ENCODE results near the gene SYNE2.

DNA sequence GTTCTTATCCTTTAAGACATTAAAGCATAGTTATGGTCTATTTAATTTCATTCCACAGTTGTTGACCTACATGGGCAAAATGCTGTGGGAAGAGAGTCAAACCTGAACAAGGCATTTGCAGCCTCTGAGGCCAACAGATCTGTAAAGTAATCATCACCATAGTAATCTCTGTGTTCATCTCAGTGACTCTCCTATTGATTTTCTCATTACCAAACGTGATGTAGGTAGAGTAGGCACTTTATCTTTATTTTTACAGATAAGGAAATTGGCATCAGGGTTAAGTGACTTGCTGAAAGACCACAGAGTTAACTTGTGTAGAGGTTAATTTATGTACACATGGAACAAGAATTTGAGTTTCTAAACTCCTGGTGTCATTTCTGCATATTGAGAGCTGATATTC, 238.4 kb downstream of the SYNE2 start:
- TF ChIP-seq, protein P1, sequence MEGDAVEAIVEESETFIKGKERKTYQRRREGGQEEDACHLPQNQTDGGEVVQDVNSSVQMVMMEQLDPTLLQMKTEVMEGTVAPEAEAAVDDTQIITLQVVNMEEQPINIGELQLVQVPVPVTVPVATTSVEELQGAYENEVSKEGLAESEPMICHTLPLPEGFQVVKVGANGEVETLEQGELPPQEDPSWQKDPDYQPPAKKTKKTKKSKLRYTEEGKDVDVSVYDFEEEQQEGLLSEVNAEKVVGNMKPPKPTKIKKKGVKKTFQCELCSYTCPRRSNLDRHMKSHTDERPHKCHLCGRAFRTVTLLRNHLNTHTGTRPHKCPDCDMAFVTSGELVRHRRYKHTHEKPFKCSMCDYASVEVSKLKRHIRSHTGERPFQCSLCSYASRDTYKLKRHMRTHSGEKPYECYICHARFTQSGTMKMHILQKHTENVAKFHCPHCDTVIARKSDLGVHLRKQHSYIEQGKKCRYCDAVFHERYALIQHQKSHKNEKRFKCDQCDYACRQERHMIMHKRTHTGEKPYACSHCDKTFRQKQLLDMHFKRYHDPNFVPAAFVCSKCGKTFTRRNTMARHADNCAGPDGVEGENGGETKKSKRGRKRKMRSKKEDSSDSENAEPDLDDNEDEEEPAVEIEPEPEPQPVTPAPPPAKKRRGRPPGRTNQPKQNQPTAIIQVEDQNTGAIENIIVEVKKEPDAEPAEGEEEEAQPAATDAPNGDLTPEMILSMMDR (IDR thresholded peaks at IDR 0.05), result no peak
- TF ChIP-seq POLR2A (IDR thresholded peaks at IDR 0.05), result no peak
